ENCODE data around the gene DENND4C.

DNA sequence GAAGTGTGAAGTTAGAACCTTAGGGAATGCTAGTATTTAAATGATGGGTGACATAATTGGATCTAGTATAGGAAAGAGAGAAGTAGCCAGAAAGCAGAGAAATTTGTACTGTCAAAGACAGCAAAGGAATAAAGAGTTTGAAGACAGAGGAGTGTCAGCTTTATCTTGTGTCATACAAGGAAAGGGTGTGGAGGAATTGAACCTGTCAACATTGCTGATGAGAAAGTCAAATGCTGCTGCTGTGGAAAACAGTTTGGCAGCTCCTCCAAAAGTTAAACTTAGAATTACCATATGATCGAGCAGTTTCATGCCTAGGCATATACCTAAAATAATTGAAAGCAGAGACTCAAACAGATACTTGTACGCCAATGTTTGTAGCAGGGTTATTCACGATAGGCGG, 63.7 kb downstream of the DENND4C start:
- TF ChIP-seq, protein P1, sequence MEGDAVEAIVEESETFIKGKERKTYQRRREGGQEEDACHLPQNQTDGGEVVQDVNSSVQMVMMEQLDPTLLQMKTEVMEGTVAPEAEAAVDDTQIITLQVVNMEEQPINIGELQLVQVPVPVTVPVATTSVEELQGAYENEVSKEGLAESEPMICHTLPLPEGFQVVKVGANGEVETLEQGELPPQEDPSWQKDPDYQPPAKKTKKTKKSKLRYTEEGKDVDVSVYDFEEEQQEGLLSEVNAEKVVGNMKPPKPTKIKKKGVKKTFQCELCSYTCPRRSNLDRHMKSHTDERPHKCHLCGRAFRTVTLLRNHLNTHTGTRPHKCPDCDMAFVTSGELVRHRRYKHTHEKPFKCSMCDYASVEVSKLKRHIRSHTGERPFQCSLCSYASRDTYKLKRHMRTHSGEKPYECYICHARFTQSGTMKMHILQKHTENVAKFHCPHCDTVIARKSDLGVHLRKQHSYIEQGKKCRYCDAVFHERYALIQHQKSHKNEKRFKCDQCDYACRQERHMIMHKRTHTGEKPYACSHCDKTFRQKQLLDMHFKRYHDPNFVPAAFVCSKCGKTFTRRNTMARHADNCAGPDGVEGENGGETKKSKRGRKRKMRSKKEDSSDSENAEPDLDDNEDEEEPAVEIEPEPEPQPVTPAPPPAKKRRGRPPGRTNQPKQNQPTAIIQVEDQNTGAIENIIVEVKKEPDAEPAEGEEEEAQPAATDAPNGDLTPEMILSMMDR (IDR thresholded peaks at IDR 0.05) = no peak
- no peak for TF ChIP-seq POLR2A (IDR thresholded peaks at IDR 0.05)
